IMR-90 (cell line): ENCODE measurements around the gene DUSP6. TPM values are rescaled to one million over a fixed set of nuclear protein-coding genes. Genes with fewer than 3 reads are reported as not detected.

ENCODE experiments used
- ATAC-seq: fragments of 200-7000 bp; cut with Tn5 transposase; 2 replicates; pipeline ENCODE4 v1.9.1; 2020; ENCODE audit warnings: low read depth, mild to moderate bottlenecking, moderate library complexity
- BruUV-seq: library from RNA; stranded (reverse); fragments of 400-500 nt; replicated peaks from 2 replicates; lab custom pipeline; 2021; lab: Mats Ljungman, UMichigan
- CTCF ChIA-PET: fragments of 300-600 bp; formaldehyde crosslinking; extraction: SDS; loops from one replicate; lab custom pipeline; 2021; ENCODE audit warnings: antibody characterized with exemption; lab: Yijun Ruan, JAX
- POLR2A ChIA-PET: fragments of 300-600 bp; sonication (Branson Sonifier 250); formaldehyde crosslinking; loops from one replicate; lab custom pipeline; 2022; ENCODE audit warnings: antibody characterized with exemption; ENCODE audit not compliant: unreplicated experiment; lab: Charles Lee
- DNase-seq: peaks from one replicate; pipeline ENCODE4 v3.0.0; 2013
- H2AFZ ChIP-seq: replicated peaks from 2 replicates; pipeline ENCODE3; 2013; ENCODE audit warnings: low read length, mild to moderate bottlenecking; ENCODE audit not compliant: poor library complexity
- H2AK5ac ChIP-seq: 2 replicates; pipeline ENCODE4 v1.6.1; 2013; ENCODE audit warnings: low read depth, low read length, inconsistent platforms
- H2AK9ac ChIP-seq: replicated peaks from 2 replicates; pipeline ENCODE3; 2013; ENCODE audit warnings: mild to moderate bottlenecking, low read depth, low read length, moderate library complexity; ENCODE audit not compliant: poor library complexity
- H2BK120ac ChIP-seq: 2 replicates; pipeline ENCODE4 v1.6.1; 2013; ENCODE audit warnings: low read depth, low read length, inconsistent platforms
- H2BK15ac ChIP-seq: 3 replicates; pipeline ENCODE4 v1.6.1; 2013; ENCODE audit warnings: low read depth, low read length, inconsistent platforms
- H2BK20ac ChIP-seq: 2 replicates; pipeline ENCODE4 v1.6.1; 2013; ENCODE audit warnings: low read depth, mild to moderate bottlenecking, inconsistent platforms, low read length, moderate library complexity
- H2BK5ac ChIP-seq: 2 replicates; pipeline ENCODE4 v1.6.1; 2013; ENCODE audit warnings: mild to moderate bottlenecking, low read depth, low read length, inconsistent platforms; ENCODE audit not compliant: poor library complexity, severe bottlenecking
- H3K14ac ChIP-seq: replicated peaks from 2 replicates; pipeline ENCODE4 v1.6.1; 2013; ENCODE audit warnings: low read depth, low read length, inconsistent platforms
- H3K18ac ChIP-seq: 2 replicates; pipeline ENCODE4 v1.6.1; 2013; ENCODE audit warnings: low read depth, low read length, control low read depth
- H3K23ac ChIP-seq: 2 replicates; pipeline ENCODE4 v1.6.1; 2013; ENCODE audit warnings: low read depth, low read length, inconsistent platforms
- H3K27ac ChIP-seq: 2 replicates; pipeline ENCODE4 v1.5.1; 2013; ENCODE audit warnings: mild to moderate bottlenecking, control low read depth, low read length; ENCODE audit not compliant: insufficient read depth
- H3K27me3 ChIP-seq: 2 replicates; pipeline ENCODE4 v1.6.1; 2013; ENCODE audit warnings: low read length; ENCODE audit not compliant: control insufficient read depth, insufficient read depth
- H3K36me3 ChIP-seq: 2 replicates; pipeline ENCODE4 v1.6.1; 2013; ENCODE audit warnings: low read length, mixed read lengths; ENCODE audit not compliant: control insufficient read depth, insufficient read depth
- H3K4ac ChIP-seq: 2 replicates; pipeline ENCODE4 v1.6.1; 2013; ENCODE audit warnings: low read depth, low read length, inconsistent platforms
- H3K4me1 ChIP-seq: 2 replicates; pipeline ENCODE4 v1.6.1; 2013; ENCODE audit warnings: low read length, mixed read lengths; ENCODE audit not compliant: control insufficient read depth, insufficient read depth
- H3K4me2 ChIP-seq: 2 replicates; pipeline ENCODE4 v1.6.1; 2013; ENCODE audit warnings: low read depth, mild to moderate bottlenecking, control low read depth, low read length, moderate library complexity
- H3K4me3 ChIP-seq: 2 replicates; pipeline ENCODE4 v1.5.1; 2013; ENCODE audit warnings: low read depth, mild to moderate bottlenecking, control low read depth, low read length, moderate library complexity; ENCODE audit not compliant: insufficient read depth
- H3K56ac ChIP-seq: 2 replicates; pipeline ENCODE4 v1.6.1; 2013; ENCODE audit warnings: low read length, inconsistent platforms; ENCODE audit not compliant: insufficient read depth; ENCODE audit errors: extremely low read depth
- H3K79me1 ChIP-seq, 2 experiments: 2 replicates each; pipeline ENCODE4 v1.6.1; 2013; ENCODE audit warnings: low read length in 2 of 2, inconsistent platforms in 1 of 2, low read depth in 1 of 2
- H3K9ac ChIP-seq: 2 replicates; pipeline ENCODE4 v1.6.1; 2013; ENCODE audit warnings: low read depth, low read length, control low read depth
- H3K9me1 ChIP-seq: 2 replicates; pipeline ENCODE4 v1.6.1; 2013; ENCODE audit warnings: low read length, inconsistent platforms; ENCODE audit not compliant: insufficient read depth
- H3K9me3 ChIP-seq: 2 replicates; pipeline ENCODE4 v1.6.1; 2013; ENCODE audit warnings: low read length; ENCODE audit not compliant: control insufficient read depth, insufficient read depth
- H4K20me1 ChIP-seq: 2 replicates; pipeline ENCODE4 v1.6.1; 2013; ENCODE audit warnings: low read length, inconsistent platforms; ENCODE audit not compliant: insufficient read depth
- H4K5ac ChIP-seq: 2 replicates; pipeline ENCODE4 v1.6.1; 2013; ENCODE audit warnings: mild to moderate bottlenecking, low read depth, low read length, control low read depth
- H4K8ac ChIP-seq, 2 experiments: 2 replicates each; pipeline ENCODE4 v1.6.1; 2013; ENCODE audit warnings: low read depth in 2 of 2, low read length in 2 of 2, control low read depth in 1 of 2, inconsistent platforms in 1 of 2
- H4K91ac ChIP-seq: 2 replicates; pipeline ENCODE4 v1.6.1; 2013; ENCODE audit warnings: low read depth, low read length, inconsistent platforms; ENCODE audit not compliant: insufficient read depth
- CEBPB ChIP-seq: IDR thresholded peaks from 2 replicates; pipeline ENCODE4 v1.6.1; 2012; ENCODE audit warnings: low read depth, low read length, improper control_type of control experiment
- MAFK ChIP-seq: IDR thresholded peaks from 2 replicates; pipeline ENCODE4 v1.6.1; 2012; ENCODE audit warnings: low read depth, low read length, improper control_type of control experiment
- WGBS, 2 experiments: methylation state at CpG; one replicate each; pipeline versions ENCODE4 v1.1.5 to v1.1.7; 2013; ENCODE audit warnings: missing lambda C conversion rate in 2 of 2; ENCODE audit not compliant: insufficient read length in 1 of 2; ENCODE audit errors: extremely low coverage in 2 of 2; 5-methylcytosine and 5-hydroxymethylcytosine counted together
- dilution Hi-C: fragments of 300-500 bp; cut with HindIII; formaldehyde crosslinking; loops from one replicate; pipeline ENCODE4 v1.14.3; 2018; ENCODE audit warnings: low sequenced_read_pairs; ENCODE audit not compliant: unreplicated experiment
- in situ Hi-C: fragments of 300-500 bp; cut with MboI; formaldehyde crosslinking; loops from 3 replicates; pipeline ENCODE4 v1.14.3; 2019; ENCODE audit warnings: low sequenced_read_pairs, inconsistent platforms, mixed read lengths
- intact Hi-C: fragments of 100-400 bp; cut with micrococcal nuclease; formaldehyde crosslinking; loops from 2 replicates; pipeline ENCODE4 v1.10.0; 2022
- polyA plus RNA-seq, 3 experiments: library from polyadenylated mRNA; depleted of rRNA; stranded (reverse); fragments of >200 nt; gene quantifications; 2 replicates each; pipeline ENCODE4 v1.2.3, GENCODE V29; 2012; ENCODE audit warnings: low replicate concordance in 1 of 3
- total RNA-seq: library from RNA; depleted of rRNA; stranded (reverse); fragments of >200 nt; gene quantifications from 2 replicates; pipeline ENCODE4 v1.2.3, GENCODE V29; 2012

The DUSP6 gene
- total and polyA plus RNA-seq, 2 of the 4 experiments (the other 2 are of a cell fraction): 38.5 to 70.1 TPM

DNA sequence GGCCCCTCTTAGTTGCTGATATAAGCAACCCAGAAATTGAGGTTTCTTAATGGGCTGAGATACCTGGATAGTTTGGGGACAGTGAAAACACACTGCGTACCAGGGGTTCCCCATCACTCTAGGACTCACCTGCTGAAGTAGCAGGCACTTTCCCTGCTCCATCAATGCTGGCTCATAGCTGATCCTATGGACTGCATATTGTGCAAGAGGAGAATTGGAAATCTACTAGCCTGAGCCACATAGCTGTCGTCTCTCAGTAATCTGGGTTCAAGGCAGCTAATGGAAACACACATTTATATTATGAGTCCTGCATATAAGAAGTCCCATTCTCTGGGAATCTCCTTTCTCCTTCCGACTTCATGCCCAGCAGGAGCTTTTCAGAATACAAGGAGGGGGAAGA, 7.3 kb upstream of the DUSP6 start:
- dilution Hi-C loops: no loop called here
- Histone ChIP-seq H3K23ac (no peak overlapping the region), H2BK5ac (no peak overlapping the region), H3K4me3 (no peak overlapping the region), H3K4me2 (no peak overlapping the region), H2BK15ac (no peak overlapping the region), H3K9me1 (peaks cover 22% of the 10 kb centered on the region), H3K14ac (no peak overlapping the region), H3K9me3 (no peaks in the 10 kb centered on the region), H3K27me3 (no peaks in the 10 kb centered on the region), H3K9ac (no peak overlapping the region), H4K20me1 (no peaks in the 10 kb centered on the region), H2AK9ac (no peak overlapping the region), H3K36me3 (peaks cover 3% of the 10 kb centered on the region), H3K4me1 (peaks cover 7% of the 10 kb centered on the region), H2BK20ac (no peak overlapping the region), H3K56ac (no peak overlapping the region), H2BK120ac (no peak overlapping the region), H4K8ac (no peak overlapping the region), H3K4ac (no peak overlapping the region), H3K18ac (no peak overlapping the region), H3K79me1 (peaks cover 36 to 70% of the 10 kb centered on the region in 2 experiments), H3K27ac (no peak overlapping the region), H4K5ac (no peak overlapping the region), H2AFZ (no peak overlapping the region), H2AK5ac (no peak overlapping the region), H4K91ac (no peak overlapping the region)
- POLR2A ChIA-PET: no interaction called here
- BruUV-seq: no TSS peak
- DNase-seq (no peak), ATAC-seq (no peak)
- CTCF ChIA-PET: no interaction called here
- in situ Hi-C loops: loop anchor here (5.0 to 10.0 kb wide), 2 partner anchors 93 to 165 kb away; partner anchors contain the start of genes GALNT4 and POC1B
- intact Hi-C loops: no loop called here
- no CpG with 5 or more reads among the region's 3 CpGs for WGBS, 2 experiments
- TF ChIP-seq CEBPB: peak; percentile 56
- no peak for TF ChIP-seq MAFK
